Astrocyte of the spinal cord (primary cell): Measurements from ENCODE around the gene MGAT5B.

Source experiments
- DNase-seq: peaks from one replicate; pipeline ENCODE4 v3.0.0; 2011; ENCODE audit warnings: low read depth, low spot score
- H3K4me3 ChIP-seq: 2 replicates; pipeline ENCODE4 v1.5.1; 2011; ENCODE audit warnings: low read depth, mild to moderate bottlenecking, low read length, moderate library complexity
- CTCF ChIP-seq: IDR thresholded peaks from 2 replicates; pipeline ENCODE4 v1.5.1; 2012; ENCODE audit warnings: low read depth, mild to moderate bottlenecking, low read length, inconsistent platforms
- in situ Hi-C: cut with HindIII; loops from 2 replicates; pipeline ENCODE4 v1.10.0; 2017; ENCODE audit warnings: low sequenced_read_pairs

The MGAT5B gene

GRCh38 chr17:76926237-76926866, 58.1 kb downstream of the MGAT5B start:
- H3K4me3 ChIP-seq: no peak overlapping the region
- TF ChIP-seq CTCF: no peak
- DNase-seq: no peak
- in situ Hi-C loops: no loop called here

GRCh38 chr17:76927577-76927976, 59.4 kb downstream of the MGAT5B start:
- no peak overlapping the region for H3K4me3 ChIP-seq
- no peak for DNase-seq
- in situ Hi-C loops: no loop called here
- no peak for TF ChIP-seq CTCF

GRCh38 chr17:76927982-76928381, 59.8 kb downstream of the MGAT5B start:
- H3K4me3 ChIP-seq: no peak overlapping the region
- DNase-seq: no peak
- TF ChIP-seq CTCF: no peak
- in situ Hi-C loops: no loop called here

GRCh38 chr17:76929148-76929547, 60.9 kb downstream of the MGAT5B start:
- no peak for TF ChIP-seq CTCF
- in situ Hi-C loops: no loop called here
- H3K4me3 ChIP-seq: no peak overlapping the region
- no peak for DNase-seq

GRCh38 chr17:76929601-76930000, 61.4 kb downstream of the MGAT5B start:
- TF ChIP-seq CTCF: no peak
- no peak overlapping the region for H3K4me3 ChIP-seq
- DNase-seq: no peak
- in situ Hi-C loops: no loop called here

GRCh38 chr17:76930107-76930506, 61.9 kb downstream of the MGAT5B start:
- H3K4me3 ChIP-seq: no peak overlapping the region
- no peak for TF ChIP-seq CTCF
- DNase-seq: no peak
- in situ Hi-C loops: no loop called here
